ENCODE measurements around the gene FTH1.

GRCh38 chr11:61974766-61975631 lies 7.6 kb upstream of the FTH1 start:
- TF ChIP-seq GATA2 (IDR thresholded peaks at IDR 0.05; ENCODE audit: low read depth, low read length) (no peak), GATA3 (IDR thresholded peaks at IDR 0.05; ENCODE audit: low read depth, low read length) (no peak)

Data from SH-SY5Y (cell line).